ENCODE results near the gene FOSL1.
A peak's percentile ranks its signal among the peaks of the same experiment; 100 is the strongest.
"Not testable (repeated sequence)": the region's sequence is repeated elsewhere in the genome, so short reads cannot be mapped to it uniquely, and the experiment has no call there.

The FOSL1 gene

DNA sequence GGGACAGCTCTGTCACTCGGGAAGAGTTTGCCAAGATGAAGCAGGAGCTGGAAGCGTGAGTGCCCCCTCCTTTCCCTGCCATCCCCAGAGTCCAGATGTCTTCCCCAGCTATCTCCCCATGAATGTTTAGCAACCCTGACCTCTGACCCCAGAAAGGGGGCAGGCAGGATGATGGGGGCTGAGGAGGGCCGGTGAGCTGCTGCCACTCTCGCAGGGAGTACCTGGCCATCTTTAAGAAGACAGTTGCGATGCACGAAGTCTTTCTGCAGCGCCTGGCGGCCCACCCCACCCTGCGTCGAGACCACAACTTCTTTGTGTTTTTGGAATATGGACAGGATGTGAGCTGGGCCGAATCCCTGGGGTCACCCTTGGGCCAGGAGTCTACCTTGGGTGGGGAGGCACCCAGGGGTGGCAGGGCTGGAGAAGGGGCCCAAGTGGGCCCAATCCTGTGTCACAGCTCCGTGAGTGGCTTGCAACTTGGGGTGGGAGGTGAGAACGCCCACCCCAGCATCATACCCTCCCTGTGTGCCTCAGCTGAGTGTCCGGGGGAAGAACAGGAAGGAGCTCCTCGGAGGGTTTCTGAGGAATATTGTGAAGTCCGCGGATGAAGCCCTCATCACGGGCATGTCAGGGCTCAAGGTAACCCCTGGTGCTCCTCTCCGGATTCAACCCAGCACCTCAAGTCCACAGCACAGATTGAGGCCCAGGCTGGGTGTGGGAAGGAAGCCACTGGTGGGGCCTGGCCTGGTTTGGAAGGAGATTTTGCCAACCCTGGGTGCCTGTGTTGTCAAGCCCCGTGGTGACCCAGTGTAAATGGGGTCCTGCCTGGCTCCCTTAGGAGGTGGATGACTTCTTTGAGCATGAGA is 49.7 kb downstream of the FOSL1 start:
- H3K9me3 Mint-ChIP-seq = no peaks in the 10 kb centered on the region
- H3K4me1 Mint-ChIP-seq = peaks cover 29% of the 10 kb centered on the region
- DNase-seq (ENCODE audit: low spot score in 2 of 2) (peak in 1 of 2 donors; percentile 51), ATAC-seq (peak; percentile 2)
- no peak overlapping the region for H3K4me3 Mint-ChIP-seq
- H3K36me3 Mint-ChIP-seq = peaks cover 53% of the 10 kb centered on the region
- peak overlapping the region; percentile 52 for H3K27ac Mint-ChIP-seq

DNA sequence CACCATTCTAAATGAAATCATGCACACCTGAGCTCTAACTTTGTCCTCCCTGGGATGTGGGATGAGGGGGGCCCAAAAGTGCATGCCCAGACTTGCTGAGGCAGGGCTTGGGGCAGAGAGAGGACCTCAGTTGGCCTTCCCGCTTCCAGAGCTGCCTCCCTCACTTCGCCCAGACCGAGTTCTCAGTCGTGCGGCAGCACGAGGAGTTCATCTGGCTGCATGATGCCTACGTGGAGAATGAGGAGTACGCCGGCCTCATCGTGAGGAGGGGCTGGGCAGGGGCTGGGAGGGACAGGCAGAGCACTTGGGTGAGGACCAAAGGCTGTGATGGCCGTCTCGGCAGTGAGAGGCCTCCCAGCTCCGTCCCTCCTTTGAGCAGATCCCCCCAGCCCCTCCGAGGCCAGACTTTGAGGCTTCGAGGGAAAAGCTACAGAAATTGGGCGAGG is 50.4 kb downstream of the FOSL1 start:
- Mint-ChIP-seq H3K27ac (peak overlapping the region; percentile 52), H3K9me3 (no peaks in the 10 kb centered on the region), H3K36me3 (peaks cover 46% of the 10 kb centered on the region), H3K4me1 (peaks cover 23% of the 10 kb centered on the region), H3K4me3 (no peak overlapping the region)
- DNase-seq (ENCODE audit: low spot score in 2 of 2) (peak in 1 of 2 donors; percentile 52), ATAC-seq (no peak)

DNA sequence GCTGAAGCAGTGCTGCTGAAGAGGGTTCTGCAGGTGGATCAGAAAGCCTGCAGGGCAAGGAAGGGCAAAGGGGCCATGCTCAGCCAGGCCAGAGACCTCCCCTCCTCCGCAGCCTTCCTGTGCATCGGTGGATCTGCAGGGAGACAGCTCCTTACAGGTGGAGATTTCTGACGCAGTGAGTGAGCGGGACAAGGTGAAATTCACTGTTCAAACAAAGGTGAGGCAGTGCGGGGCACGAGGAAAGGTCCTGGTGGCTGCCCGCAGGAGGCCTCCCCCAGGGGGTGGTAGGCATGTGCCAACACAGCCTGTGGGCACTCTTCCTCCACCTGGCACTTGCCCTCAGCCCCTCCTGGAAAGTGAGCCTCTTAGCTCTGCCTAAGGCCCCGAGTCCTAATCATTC is 50.8 kb downstream of the FOSL1 start:
- no peak overlapping the region for H3K4me3 Mint-ChIP-seq
- ATAC-seq (no peak), DNase-seq (ENCODE audit: low spot score in 2 of 2) (no peak)
- peaks cover 18% of the 10 kb centered on the region for H3K4me1 Mint-ChIP-seq
- H3K36me3 Mint-ChIP-seq = peaks cover 42% of the 10 kb centered on the region
- no peaks in the 10 kb centered on the region for H3K9me3 Mint-ChIP-seq
- peak overlapping the region; percentile 52 for H3K27ac Mint-ChIP-seq

DNA sequence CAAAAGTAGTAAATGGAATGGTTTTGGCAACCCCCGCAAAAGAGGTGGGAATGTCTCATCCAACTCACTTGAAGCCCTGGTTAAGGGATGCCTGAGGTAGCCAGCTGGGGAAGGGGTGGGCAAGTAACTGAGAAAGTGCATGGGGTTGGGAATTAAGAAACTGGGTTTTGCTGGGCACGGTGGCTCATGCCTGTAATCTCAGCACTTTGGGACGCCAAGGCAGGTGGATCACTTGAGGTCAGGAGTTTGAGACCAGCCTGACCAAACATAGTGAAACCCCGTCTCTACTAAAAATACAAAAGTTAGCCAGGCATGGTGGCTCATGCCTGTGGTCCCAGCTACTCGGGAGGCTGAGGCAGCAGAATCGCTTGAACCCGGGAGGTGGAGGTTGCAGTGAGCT is 51.5 kb downstream of the FOSL1 start:
- H3K4me3 Mint-ChIP-seq; ATAC-seq; DNase-seq (ENCODE audit: low spot score in 2 of 2); H3K9me3 Mint-ChIP-seq; H3K27ac Mint-ChIP-seq: not testable (repeated sequence)
- H3K4me1 Mint-ChIP-seq = peaks cover 12% of the 10 kb centered on the region
- H3K36me3 Mint-ChIP-seq = peaks cover 35% of the 10 kb centered on the region

DNA sequence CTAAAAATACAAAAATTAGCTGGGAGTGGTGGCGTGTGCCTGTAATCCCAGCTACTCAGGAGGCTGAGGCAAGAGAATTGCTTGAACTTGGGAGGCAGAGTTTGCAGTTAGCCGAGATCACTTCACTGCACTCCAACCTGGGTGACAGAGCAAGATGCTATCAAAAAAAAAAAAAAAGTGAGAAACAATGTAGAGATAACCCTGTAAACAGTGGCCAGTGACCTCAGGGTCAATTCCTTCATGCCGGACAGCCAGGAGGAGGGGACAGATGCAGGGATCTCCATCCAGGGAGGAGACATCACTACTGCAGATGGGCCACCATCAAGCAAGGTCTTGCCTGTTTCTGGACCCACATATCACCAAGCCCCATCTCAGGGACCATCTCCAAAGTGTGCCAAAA is 52.4 kb downstream of the FOSL1 start:
- peaks cover 26% of the 10 kb centered on the region for H3K36me3 Mint-ChIP-seq
- no peak for DNase-seq (ENCODE audit: low spot score in 2 of 2)
- peaks cover 6% of the 10 kb centered on the region for H3K4me1 Mint-ChIP-seq
- no peaks in the 10 kb centered on the region for H3K9me3 Mint-ChIP-seq
- no peak overlapping the region for H3K4me3 Mint-ChIP-seq
- H3K27ac Mint-ChIP-seq = no peak overlapping the region
- no peak for ATAC-seq

DNA sequence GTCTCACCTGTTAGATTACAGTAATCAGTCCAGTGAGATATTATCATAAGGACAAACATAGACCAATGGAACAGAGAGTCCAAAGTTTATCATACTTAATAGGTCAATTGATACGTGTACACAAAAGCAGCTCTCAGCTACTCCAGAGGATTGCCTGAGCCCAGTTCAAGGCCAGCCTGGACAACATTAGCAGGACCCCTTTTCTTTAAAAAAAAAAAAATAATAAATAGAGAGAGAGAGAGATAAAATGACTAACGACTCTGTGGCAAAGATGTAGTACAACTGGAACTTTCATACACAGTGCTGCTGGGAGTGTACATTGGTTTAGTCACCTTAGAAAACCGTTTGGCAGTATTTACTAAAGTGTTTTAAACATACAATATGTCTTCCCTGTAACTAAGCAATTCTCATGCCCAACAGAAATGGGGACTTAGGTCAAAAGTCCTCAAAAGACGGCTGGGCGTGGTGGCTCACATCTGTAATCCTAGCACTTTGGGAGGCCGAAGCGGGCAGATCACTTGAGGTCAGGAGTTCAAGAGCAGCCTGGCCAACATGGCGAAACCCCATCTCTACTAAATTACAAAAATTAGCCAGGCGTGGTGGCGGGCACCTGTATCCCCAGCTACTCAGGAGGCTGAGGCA is 55.8 kb downstream of the FOSL1 start:
- no peaks in the 10 kb centered on the region for H3K4me1 Mint-ChIP-seq
- H3K27ac Mint-ChIP-seq = no peak overlapping the region
- ATAC-seq (no peak), DNase-seq (ENCODE audit: low spot score in 2 of 2) (no peak)
- H3K36me3 Mint-ChIP-seq = no peaks in the 10 kb centered on the region
- no peaks in the 10 kb centered on the region for H3K9me3 Mint-ChIP-seq
- no peak overlapping the region for H3K4me3 Mint-ChIP-seq

DNA sequence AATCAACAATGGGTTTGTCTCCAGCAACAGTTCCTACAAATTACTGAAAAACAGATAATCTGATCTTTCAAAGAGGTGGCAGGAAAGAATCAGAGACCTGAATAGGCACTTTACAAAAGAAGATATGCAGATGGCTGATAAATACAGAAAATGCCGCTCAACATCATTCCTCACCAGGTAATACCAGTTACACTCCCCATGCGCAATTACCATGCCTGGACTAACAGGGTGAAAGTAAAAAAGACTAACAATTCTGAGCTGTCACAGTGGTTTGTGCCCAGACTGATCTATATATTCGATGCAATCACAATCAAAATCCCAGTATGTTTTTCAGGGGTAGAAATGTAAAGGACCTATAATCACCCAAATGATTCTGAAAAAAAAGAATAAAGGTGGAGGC is 56.4 kb downstream of the FOSL1 start:
- Mint-ChIP-seq H3K4me1 (no peaks in the 10 kb centered on the region), H3K9me3 (no peaks in the 10 kb centered on the region), H3K4me3 (no peak overlapping the region), H3K36me3 (no peaks in the 10 kb centered on the region), H3K27ac (no peak overlapping the region)
- no peak for DNase-seq (ENCODE audit: low spot score in 2 of 2)
- ATAC-seq = no peak

DNA sequence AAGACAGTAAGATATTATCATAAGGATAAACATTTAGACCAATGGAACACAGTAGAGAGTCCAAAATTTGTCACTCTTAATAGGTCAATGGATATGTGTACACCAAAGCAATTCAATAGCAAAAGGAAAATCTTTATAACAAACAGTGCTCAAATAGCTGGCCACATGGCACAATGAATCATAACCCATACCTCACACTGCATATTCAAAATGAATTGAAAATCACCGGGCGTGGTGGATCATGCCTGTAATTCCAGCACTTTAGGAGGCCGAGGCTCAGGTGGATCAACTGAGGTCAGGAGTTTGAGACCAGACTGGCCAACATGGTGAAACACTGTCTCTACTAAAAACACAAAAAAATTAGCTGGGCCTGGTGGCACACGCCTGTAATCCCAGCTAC is 58.0 kb downstream of the FOSL1 start:
- Mint-ChIP-seq H3K36me3 (no peaks in the 10 kb centered on the region), H3K4me1 (no peaks in the 10 kb centered on the region), H3K9me3 (no peaks in the 10 kb centered on the region), H3K4me3 (no peak overlapping the region), H3K27ac (no peak overlapping the region)
- ATAC-seq (no peak), DNase-seq (ENCODE audit: low spot score in 2 of 2) (no peak)
